GM21423 (cell line): ENCODE measurements around the gene NAGK.
"Not testable (repeated sequence)": the region's sequence is repeated elsewhere in the genome, so short reads cannot be mapped to it uniquely, and the experiment has no call there.

ENCODE experiments used
- ATAC-seq: cut with Tn5 transposase; IDR thresholded peaks from one replicate; pipeline ENCODE4 v1.9.1; 2021; ENCODE audit warnings: mild to moderate bottlenecking, moderate library complexity; ENCODE audit not compliant: unreplicated experiment

NAGK gene

GRCh38 chr2:71102981-71103681, 34.7 kb downstream of the NAGK start:
- no peak for ATAC-seq

GRCh38 chr2:71103809-71104208, 35.4 kb downstream of the NAGK start:
- no peak for ATAC-seq

GRCh38 chr2:71106463-71106862, 38.0 kb downstream of the NAGK start:
- not testable (repeated sequence) for ATAC-seq

GRCh38 chr2:71108091-71108490, 39.6 kb downstream of the NAGK start:
- no peak for ATAC-seq

- ATAC-seq: no peak
These were observed 45.4 kb downstream of the NAGK start for GRCh38 chr2:71113843-71114242.

- ATAC-seq: no peak
These were observed 48.6 kb downstream of the NAGK start for GRCh38 chr2:71117063-71117462.

- ATAC-seq: no peak
These were observed 51.7 kb downstream of the NAGK start for GRCh38 chr2:71120195-71120594.

- no peak for ATAC-seq
These were observed 53.0 kb downstream of the NAGK start for GRCh38 chr2:71121479-71121878.

GRCh38 chr2:71122387-71123298, 54.2 kb downstream of the NAGK start:
- ATAC-seq: no peak

GRCh38 chr2:71125506-71126294, 57.3 kb downstream of the NAGK start:
- no peak for ATAC-seq

- no peak for ATAC-seq
These were observed 58.5 kb downstream of the NAGK start for GRCh38 chr2:71126957-71127356.
